Measurements from ENCODE around the gene FOXP4. TPM values are rescaled to one million over a fixed set of nuclear protein-coding genes. Genes with fewer than 3 reads are reported as not detected.

Gene FOXP4
- total RNA-seq, 1 donor from 2014 or later, result 19.5 TPM

GRCh38 chr6:41584668-41585205 lies 38.6 kb downstream of the FOXP4 start:
- no peak for DNase-seq (ENCODE audit: low spot score in 2 of 2)
- Histone ChIP-seq H3K4me3 (no peak overlapping the region), H3K4me1 (peaks cover 7 to 16% of the 10 kb centered on the region in 2 donors), H3K36me3 (peaks cover 41 to 44% of the 10 kb centered on the region in 2 donors), H3K27me3 (no peaks in the 10 kb centered on the region), H3K27ac (no peak overlapping the region), H3K9me3 (no peaks in the 10 kb centered on the region)
- intact Hi-C loops (cut with DNase I), result no loop called here
- TF ChIP-seq CTCF (IDR thresholded peaks at IDR 0.05), result no peak

GRCh38 chr6:41585605-41586004 lies 39.4 kb downstream of the FOXP4 start:
- no peaks in the 10 kb centered on the region for H3K27me3 ChIP-seq
- intact Hi-C loops (cut with DNase I), result no loop called here
- no peak overlapping the region for H3K27ac ChIP-seq
- peaks cover 7 to 11% of the 10 kb centered on the region in 2 donors for H3K4me1 ChIP-seq
- no peaks in the 10 kb centered on the region for H3K9me3 ChIP-seq
- H3K4me3 ChIP-seq, result no peak overlapping the region
- H3K36me3 ChIP-seq, result peaks cover 45 to 53% of the 10 kb centered on the region in 2 donors
- no peak for DNase-seq (ENCODE audit: low spot score in 2 of 2)
- TF ChIP-seq CTCF (IDR thresholded peaks at IDR 0.05), result no peak

- no peaks in the 10 kb centered on the region for H3K9me3 ChIP-seq
- H3K36me3 ChIP-seq, result peaks cover 49 to 61% of the 10 kb centered on the region in 2 donors
- peaks cover 3% of the 10 kb centered on the region in 2 donors for H3K4me1 ChIP-seq
- H3K4me3 ChIP-seq, result no peak overlapping the region
- intact Hi-C loops (cut with DNase I), result no loop called here
- no peak overlapping the region for H3K27ac ChIP-seq
- DNase-seq (ENCODE audit: low spot score in 2 of 2), result no peak
- H3K27me3 ChIP-seq, result no peaks in the 10 kb centered on the region
- TF ChIP-seq CTCF (IDR thresholded peaks at IDR 0.05), result no peak
Observed at GRCh38 chr6:41586252-41587007, 40.2 kb downstream of the FOXP4 start.

GRCh38 chr6:41587131-41587879 lies 41.1 kb downstream of the FOXP4 start:
- Histone ChIP-seq H3K4me1 (no peaks in the 10 kb centered on the region), H3K9me3 (no peaks in the 10 kb centered on the region), H3K4me3 (no peak overlapping the region), H3K27me3 (no peaks in the 10 kb centered on the region), H3K36me3 (peaks cover 49 to 63% of the 10 kb centered on the region in 2 donors), H3K27ac (no peak overlapping the region)
- intact Hi-C loops (cut with DNase I), result no loop called here
- DNase-seq (ENCODE audit: low spot score in 2 of 2), result no peak
- no peak for TF ChIP-seq CTCF (IDR thresholded peaks at IDR 0.05)

- H3K27ac ChIP-seq, result no peak overlapping the region
- TF ChIP-seq CTCF (IDR thresholded peaks at IDR 0.05), result no peak
- intact Hi-C loops (cut with DNase I), result no loop called here
Observed at GRCh38 chr6:41588111-41588510, 41.9 kb downstream of the FOXP4 start.

More at GRCh38 chr6:41588111-41588510, 41.9 kb downstream of the FOXP4 start:
- H3K36me3 ChIP-seq, result peaks cover 49 to 69% of the 10 kb centered on the region in 2 donors
- no peaks in the 10 kb centered on the region for H3K27me3 ChIP-seq
- H3K4me1 ChIP-seq, result no peaks in the 10 kb centered on the region
- no peaks in the 10 kb centered on the region for H3K9me3 ChIP-seq
- DNase-seq (ENCODE audit: low spot score in 2 of 2), result no peak
- H3K4me3 ChIP-seq, result no peak overlapping the region

All from ascending aorta (tissue), 2 donors.